Tibial nerve (tissue), 4 donors: ENCODE measurements around the gene SHKBP1. TPM values are rescaled to one million over a fixed set of nuclear protein-coding genes. Genes with fewer than 3 reads are reported as not detected.
"Not testable (repeated sequence)": the region's sequence is repeated elsewhere in the genome, so short reads cannot be mapped to it uniquely, and the experiment has no call there.

ENCODE experiments used
- DNase-seq, 2 donors: peaks; one replicate each; pipeline ENCODE4 v3.0.0-alpha.2; 2019; ENCODE audit warnings: low spot score in 2 of 2
- H3K27ac ChIP-seq, 4 donors: fragments of 200-600 bp; sonication (generic) in 3 of 4; one replicate each; pipeline ENCODE4 v1.5.1; 2017 to 2019; ENCODE audit warnings: mild to moderate bottlenecking in 1 of 4
- H3K27me3 ChIP-seq, 2 donors: fragments of 200-600 bp; sonication (generic) in 1 of 2; one replicate each; pipeline versions ENCODE4 v1.5.1 to v1.6.0; 2017 to 2019
- H3K36me3 ChIP-seq, 3 donors: fragments of 200-600 bp; sonication (generic); one replicate each; pipeline ENCODE4 v1.5.1; 2018 to 2019
- H3K4me1 ChIP-seq, 4 donors: fragments of 200-600 bp; sonication (generic) in 3 of 4; one replicate each; pipeline ENCODE4 v1.5.1; 2017 to 2019
- H3K4me3 ChIP-seq, 4 donors: fragments of 200-600 bp; sonication (generic) in 3 of 4; one replicate each; pipeline ENCODE4 v1.5.1; 2017 to 2019; ENCODE audit warnings: mild to moderate bottlenecking in 1 of 4, moderate library complexity in 1 of 4
- H3K9me3 ChIP-seq, 4 donors: fragments of 200-600 bp; sonication (generic) in 3 of 4; one replicate each; pipeline ENCODE4 v1.5.1; 2017 to 2019
- CTCF ChIP-seq, 5 experiments: fragments of 200-600 bp in 3 of 5; fragments of 450-650 bp in 2 of 5; sonication (generic) in 3 of 5; IDR thresholded peaks; one replicate each; pipeline ENCODE4 v1.5.1; 2016 to 2019; ENCODE audit warnings: antibody characterized with exemption in 5 of 5, mild to moderate bottlenecking in 3 of 5, moderate library complexity in 2 of 5
- EP300 ChIP-seq, 2 donors: sonication (generic); formaldehyde crosslinking; IDR thresholded peaks; one replicate each; pipeline ENCODE4 v1.6.1; 2017; ENCODE audit warnings: antibody characterized with exemption in 2 of 2, mild to moderate bottlenecking in 1 of 2
- POLR2A ChIP-seq, 2 donors: fragments of 450-650 bp; IDR thresholded peaks; one replicate each; pipeline ENCODE4 v1.6.1; 2017; ENCODE audit warnings: antibody characterized with exemption in 2 of 2, mild to moderate bottlenecking in 2 of 2, moderate library complexity in 2 of 2
- WGBS, 2 donors: methylation state at CpG; one replicate each; pipeline ENCODE4 v1.1.5; 2018; 5-methylcytosine and 5-hydroxymethylcytosine counted together
- total RNA-seq, 4 donors: library from RNA; depleted of rRNA; stranded (reverse); fragments of >200 nt; gene quantifications; one replicate each; pipeline ENCODE4 v1.1.0, GENCODE V29; 2016

The SHKBP1 gene
- total RNA-seq, 4 donors from 2014 or later = 40.8 to 129 (median 51.2) TPM

- no peak for TF ChIP-seq CTCF (IDR thresholded peaks at IDR 0.05)
- no peak for TF ChIP-seq POLR2A (IDR thresholded peaks at IDR 0.05)
- TF ChIP-seq EP300 (IDR thresholded peaks at IDR 0.05) = no peak
- Histone ChIP-seq H3K4me1 (no peaks in the 10 kb centered on the region), H3K27ac (no peak overlapping the region), H3K9me3 (no peaks in the 10 kb centered on the region), H3K4me3 (no peak overlapping the region), H3K36me3 (peaks cover 0 to 16% (median 0%) of the 10 kb centered on the region in 3 donors), H3K27me3 (peaks cover 0 to 9% of the 10 kb centered on the region in 2 donors)
- WGBS, 2 donors = 82 to 84% methylated on average over 3 of the region's 3 CpGs
- no peak for DNase-seq
These were observed 17.3 kb upstream of the SHKBP1 start for GRCh38 chr19:40559394-40559793.

DNA sequence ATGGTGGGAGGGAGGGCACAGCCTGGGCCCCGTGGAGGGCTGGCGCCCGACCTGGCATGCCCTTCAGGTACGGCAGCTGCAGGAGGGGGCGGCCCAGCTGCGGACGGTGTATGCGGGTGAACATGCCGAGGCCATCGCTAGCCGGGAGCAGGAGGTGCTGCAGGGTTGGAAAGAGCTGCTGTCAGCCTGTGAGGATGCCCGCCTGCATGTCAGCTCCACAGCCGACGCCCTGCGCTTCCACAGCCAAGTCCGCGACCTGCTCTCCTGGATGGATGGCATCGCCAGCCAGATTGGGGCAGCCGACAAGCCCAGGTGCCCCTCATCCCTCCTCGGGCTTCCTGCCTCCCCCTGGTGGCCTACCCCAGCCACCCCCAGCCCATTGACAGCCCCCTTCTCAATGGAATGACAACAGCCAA lies 16.6 kb upstream of the SHKBP1 start:
- 64% methylated on average over 20 of the region's 20 CpGs for whole genome bisulfite sequencing, 2 donors
- Histone ChIP-seq H3K27ac (no peak overlapping the region), H3K36me3 (peaks cover 0 to 16% (median 0%) of the 10 kb centered on the region in 3 donors), H3K4me3 (no peak overlapping the region), H3K27me3 (peaks cover 0 to 10% of the 10 kb centered on the region in 2 donors), H3K9me3 (no peaks in the 10 kb centered on the region), H3K4me1 (no peaks in the 10 kb centered on the region)
- TF ChIP-seq CTCF (IDR thresholded peaks at IDR 0.05) (no peak), EP300 (IDR thresholded peaks at IDR 0.05) (no peak), POLR2A (IDR thresholded peaks at IDR 0.05) (no peak)
- no peak for DNase-seq

- 62 to 73% methylated on average over 4 of the region's 4 CpGs for WGBS, 2 donors
- Histone ChIP-seq H3K4me3 (no peak overlapping the region), H3K9me3 (no peaks in the 10 kb centered on the region), H3K4me1 (peaks cover 0 to 1% (median 0%) of the 10 kb centered on the region in 4 donors), H3K36me3 (peaks cover 0 to 15% (median 0%) of the 10 kb centered on the region in 3 donors), H3K27me3 (peaks cover 0 to 28% of the 10 kb centered on the region in 2 donors), H3K27ac (no peak overlapping the region)
- no peak for DNase-seq
- TF ChIP-seq EP300 (IDR thresholded peaks at IDR 0.05) = no peak
- no peak for TF ChIP-seq CTCF (IDR thresholded peaks at IDR 0.05)
- no peak for TF ChIP-seq POLR2A (IDR thresholded peaks at IDR 0.05)
These were observed 14.7 kb upstream of the SHKBP1 start for GRCh38 chr19:40561947-40562346.

DNA sequence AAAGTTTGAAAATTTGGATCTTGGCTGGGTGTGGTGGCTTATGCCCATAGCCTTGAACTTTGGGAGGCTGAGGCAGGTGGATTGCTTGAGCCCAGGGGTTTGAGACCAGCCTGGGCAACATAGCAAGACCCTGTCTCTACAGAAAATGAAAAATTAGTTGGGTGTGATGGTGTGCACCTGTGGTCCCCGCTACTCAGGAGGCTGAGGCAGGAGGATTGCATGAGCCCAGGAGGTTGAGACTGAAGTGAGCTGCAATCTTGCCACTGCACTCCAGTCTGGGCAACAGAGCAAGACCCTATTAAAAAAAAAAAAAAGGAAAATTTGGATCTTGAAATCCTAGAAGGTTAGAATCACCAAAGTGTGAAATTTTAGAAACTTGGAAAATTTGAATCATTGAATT lies 12.1 kb upstream of the SHKBP1 start:
- Histone ChIP-seq H3K27me3 (peaks cover 0 to 44% of the 10 kb centered on the region in 2 donors), H3K4me1 (peaks cover 0 to 22% (median 10%) of the 10 kb centered on the region in 4 donors), H3K36me3 (peaks cover 0 to 11% (median 0%) of the 10 kb centered on the region in 3 donors)
- DNase-seq, H3K4me3 ChIP-seq, H3K27ac ChIP-seq, H3K9me3 ChIP-seq: not testable (repeated sequence)
- 93 to 100% methylated on average over 1 of the region's 1 CpG for WGBS, 2 donors

DNA sequence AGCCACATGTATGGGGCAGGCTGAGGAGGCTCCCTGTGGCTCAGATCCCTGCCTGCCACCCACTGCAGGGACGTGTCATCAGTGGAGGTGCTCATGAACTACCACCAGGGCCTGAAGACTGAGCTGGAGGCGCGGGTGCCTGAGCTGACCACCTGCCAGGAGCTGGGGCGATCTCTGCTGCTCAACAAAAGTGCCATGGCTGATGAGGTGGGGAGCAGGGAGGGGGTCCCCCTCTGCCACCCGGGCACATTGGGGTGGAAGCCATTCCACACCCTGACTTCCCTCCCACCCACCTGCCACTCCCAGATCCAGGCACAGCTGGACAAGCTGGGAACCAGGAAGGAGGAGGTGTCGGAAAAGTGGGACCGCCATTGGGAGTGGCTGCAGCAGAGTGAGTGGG lies 11.3 kb upstream of the SHKBP1 start:
- Histone ChIP-seq H3K27ac (no peak overlapping the region), H3K4me1 (peaks cover 0 to 28% (median 13%) of the 10 kb centered on the region in 4 donors), H3K36me3 (peaks cover 0 to 6% (median 0%) of the 10 kb centered on the region in 3 donors), H3K4me3 (no peak overlapping the region), H3K27me3 (peaks cover 0 to 44% of the 10 kb centered on the region in 2 donors), H3K9me3 (no peaks in the 10 kb centered on the region)
- no peak for TF ChIP-seq POLR2A (IDR thresholded peaks at IDR 0.05)
- TF ChIP-seq CTCF (IDR thresholded peaks at IDR 0.05) = no peak
- no peak for TF ChIP-seq EP300 (IDR thresholded peaks at IDR 0.05)
- no peak for DNase-seq
- WGBS, 2 donors = 75 to 83% methylated on average over 7 of the region's 7 CpGs
